Left forelimb (tissue), 1 donor: ENCODE measurements around the gene GPT2.
A peak's percentile ranks its signal among the peaks of the same experiment; 100 is the strongest.

Experiments used
- DNase-seq: peaks from one replicate; pipeline ENCODE4 v3.0.0-alpha.2; 2018; ENCODE audit warnings: low spot score

Gene GPT2

DNA sequence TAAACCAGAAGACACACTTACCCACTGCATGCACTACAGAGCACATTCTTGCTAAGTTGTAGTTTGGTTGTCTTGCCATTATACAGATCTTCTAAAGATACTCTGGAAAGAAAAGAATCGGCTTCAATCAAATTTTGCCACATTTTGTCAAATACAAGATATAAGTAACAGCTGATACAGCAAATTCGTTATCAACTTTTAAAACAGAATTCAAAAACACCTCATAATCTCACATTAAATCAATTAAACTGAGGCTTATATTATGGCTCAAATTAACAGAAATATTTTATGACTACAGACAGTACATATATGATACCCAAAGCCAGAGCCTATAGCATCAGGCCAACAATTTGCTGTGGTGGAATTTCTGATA is 83.9 kb downstream of the GPT2 start:
- no peak for DNase-seq

DNA sequence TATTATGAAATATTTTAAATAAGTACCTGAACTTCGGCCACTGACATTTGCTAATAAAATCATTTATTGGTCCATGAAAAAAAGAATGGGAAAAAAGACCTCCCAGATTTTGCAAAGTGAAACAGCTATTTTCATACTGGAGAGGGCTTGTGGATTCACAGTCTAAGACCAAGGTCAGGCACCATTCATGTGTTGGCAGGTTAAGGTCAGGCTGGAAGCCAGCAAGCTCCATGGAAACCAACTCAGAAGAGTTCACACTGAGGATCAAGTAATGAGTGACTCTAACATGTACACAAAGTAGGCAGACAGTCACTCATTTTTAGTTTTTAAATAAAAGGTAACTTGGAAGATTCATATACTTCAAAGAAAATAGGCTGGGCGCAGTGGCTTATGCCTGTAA is 85.9 kb downstream of the GPT2 start:
- DNase-seq: no peak

DNA sequence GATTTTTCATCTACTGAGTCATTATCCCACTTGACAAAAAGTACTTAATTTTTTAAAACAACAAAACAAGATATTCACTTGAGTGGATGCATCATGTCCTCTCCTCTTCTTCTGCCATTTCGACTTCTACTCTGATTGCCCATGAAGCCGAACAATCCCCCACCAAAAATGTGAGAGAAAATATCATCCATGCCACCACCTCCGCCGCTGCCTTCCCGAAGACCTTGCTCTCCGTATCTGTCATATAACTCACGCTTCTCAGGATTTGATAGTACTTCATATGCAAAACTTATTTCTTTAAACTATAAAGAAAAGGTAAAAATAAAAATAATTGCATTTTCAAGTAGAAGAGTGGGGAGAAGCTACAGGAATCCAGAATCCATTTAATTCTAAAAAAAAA is 87.1 kb downstream of the GPT2 start:
- no peak for DNase-seq

DNA sequence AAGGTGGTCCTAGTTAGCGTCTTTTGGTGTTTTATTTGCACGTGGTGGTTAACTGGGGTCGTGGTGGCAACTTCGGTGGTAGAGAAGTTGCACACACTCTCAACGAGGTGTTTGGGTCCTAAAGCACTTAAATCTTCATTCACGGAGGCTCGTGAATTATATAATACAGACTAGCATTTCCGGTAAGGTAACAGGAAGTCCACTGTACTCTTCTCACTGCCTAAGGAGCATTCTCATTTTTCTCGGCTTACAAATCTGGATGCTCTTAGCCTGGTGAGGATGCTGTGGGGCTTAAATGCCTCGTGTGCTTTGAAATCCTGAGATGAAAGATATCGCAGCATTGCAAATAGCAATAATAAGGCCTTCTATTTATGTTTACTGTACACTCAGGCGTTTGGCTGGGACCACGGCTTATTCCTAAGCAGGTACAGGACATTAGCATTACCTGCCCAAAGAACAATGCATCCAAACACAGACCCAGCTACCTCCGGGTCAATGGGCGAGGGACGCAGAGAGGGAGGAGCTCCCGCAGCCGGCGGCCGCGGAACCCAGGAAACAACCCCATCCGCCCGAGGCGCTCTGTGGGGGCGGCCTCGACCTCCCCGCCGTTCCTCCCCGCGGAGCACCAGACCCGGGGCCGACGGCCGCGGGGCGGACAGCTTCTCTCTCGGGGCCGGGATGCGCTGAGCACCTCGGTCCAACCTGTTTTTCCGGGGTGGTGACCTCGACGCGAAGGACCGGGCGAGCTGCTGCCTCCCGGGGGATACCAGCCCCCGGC is 88.5 kb downstream of the GPT2 start:
- no peak for DNase-seq

DNA sequence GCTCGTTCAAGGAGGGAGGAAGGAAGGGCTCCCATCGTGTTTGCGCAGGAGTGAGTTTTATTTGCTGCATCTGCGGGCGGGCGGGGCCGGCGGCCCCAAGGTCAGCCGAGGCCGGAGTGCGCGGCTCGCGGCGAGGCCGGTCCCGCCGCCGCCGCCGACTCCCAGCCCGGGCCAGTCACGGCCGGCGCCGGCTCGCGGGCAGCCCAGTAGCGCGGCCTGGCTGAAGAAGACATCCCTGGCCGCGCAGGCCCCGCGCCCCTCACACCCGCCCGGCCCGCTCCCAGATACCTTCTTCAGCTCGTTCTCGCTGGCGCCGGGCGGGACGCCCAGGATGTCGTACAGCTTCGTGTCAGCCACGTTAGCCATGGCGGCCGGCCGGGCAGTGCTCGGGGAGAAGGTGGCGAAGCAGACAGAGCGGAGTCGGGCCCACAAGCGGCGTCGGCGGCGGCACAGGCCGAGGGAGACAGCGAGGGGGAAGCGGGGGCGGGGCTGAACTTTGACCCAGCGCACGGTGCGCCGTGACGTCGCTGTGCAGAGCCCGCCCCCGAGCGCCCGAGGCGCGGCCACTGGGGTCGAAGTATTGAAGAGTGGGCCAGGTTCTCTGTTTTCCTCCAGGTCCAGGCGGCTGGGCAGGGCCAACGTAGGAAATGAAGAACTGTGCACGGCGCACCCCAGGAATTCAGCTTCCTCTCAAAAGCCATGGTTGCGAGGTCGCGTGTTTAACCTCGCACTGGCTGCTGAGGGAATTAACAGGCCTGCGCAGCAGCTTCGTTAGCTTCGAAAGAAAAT is 89.2 kb downstream of the GPT2 start, which contains the start of gene DNAJA2:
DNAJA2 (minus strand) TSS at position 468 of the 789 bp plus-strand sequence; CDS start at position 366, 102 bp downstream.
- peak; percentile 95 for DNase-seq

DNA sequence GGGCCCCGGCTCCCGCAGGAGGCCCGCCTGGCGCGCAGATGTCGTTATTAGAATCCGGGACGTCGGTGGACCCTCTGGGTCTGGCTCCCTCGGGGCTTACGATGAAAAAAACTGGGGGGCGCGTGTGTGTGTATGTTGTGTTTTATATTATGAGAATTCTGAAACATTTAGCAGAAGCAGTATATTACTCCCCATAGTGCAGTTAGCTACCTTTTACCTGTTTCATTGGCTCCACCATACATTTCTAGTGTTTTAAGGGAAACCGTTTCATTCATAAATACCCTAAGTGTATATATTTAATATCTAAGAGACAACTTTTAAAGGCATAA is 89.8 kb downstream of the GPT2 start:
- no peak for DNase-seq

DNA sequence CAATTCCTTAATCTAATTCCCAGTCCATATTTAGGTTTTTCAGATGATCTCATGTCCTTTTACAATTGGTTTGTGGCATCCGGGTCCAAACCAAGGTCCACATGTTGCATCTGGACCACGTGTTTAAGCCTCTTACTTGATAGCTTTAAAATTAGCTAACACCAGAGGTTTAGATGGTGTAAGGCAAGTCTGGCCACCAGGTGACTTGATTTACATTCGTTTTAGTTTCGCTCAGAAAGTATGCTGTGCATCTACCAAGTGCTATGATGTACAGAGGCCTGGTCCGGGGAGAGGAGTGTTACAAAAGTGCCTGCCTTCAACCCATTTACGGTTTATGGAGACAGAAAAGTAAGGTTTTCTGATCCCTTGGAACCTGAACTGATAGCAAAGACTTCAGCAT is 90.2 kb downstream of the GPT2 start:
- DNase-seq: no peak

DNA sequence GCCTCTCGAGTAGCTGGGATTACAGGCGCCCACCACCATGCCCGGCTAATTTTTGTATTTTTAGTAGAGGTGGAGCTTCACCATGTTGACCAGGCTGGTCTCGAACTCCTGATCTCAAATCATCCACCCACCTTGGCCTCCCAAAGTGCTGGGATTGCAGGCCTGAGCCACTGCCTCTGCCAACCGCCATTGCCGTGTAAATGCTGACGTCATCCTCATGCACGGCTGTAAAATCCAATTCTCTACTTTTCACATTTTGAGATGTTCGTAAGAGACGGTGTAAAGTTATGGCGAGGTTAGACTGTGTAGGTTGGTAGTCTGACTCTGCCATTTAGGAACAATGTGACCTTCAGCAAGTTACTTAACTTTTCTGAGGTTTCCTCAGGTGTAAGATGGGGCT is 91.0 kb downstream of the GPT2 start:
- no peak for DNase-seq

DNA sequence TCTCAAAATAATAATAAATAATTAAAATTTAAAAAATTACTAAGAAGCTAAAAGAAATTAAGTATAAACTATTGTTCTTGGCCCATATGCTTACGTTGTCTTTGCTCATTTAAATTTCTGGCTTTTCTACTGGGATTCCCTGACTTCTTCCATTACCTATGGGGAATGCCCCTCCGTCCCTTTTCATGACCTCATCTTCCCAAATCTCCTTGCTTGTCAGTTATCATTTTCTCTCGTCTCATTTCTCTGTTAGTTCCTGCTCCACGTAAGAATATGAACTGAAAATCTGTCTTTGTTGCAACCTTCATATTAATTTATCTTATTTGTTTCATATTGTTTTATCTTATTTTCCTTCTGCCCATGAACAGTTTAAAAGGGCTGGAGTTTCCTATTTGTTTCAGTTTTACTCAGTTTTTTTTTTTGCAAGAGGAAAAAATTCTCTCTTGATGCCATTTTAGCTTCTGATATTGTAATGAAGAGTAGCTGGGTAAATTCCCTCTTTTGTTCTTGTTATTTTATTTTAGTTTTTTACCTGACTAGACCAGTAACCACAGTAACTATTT is 91.8 kb downstream of the GPT2 start:
- no peak for DNase-seq

DNA sequence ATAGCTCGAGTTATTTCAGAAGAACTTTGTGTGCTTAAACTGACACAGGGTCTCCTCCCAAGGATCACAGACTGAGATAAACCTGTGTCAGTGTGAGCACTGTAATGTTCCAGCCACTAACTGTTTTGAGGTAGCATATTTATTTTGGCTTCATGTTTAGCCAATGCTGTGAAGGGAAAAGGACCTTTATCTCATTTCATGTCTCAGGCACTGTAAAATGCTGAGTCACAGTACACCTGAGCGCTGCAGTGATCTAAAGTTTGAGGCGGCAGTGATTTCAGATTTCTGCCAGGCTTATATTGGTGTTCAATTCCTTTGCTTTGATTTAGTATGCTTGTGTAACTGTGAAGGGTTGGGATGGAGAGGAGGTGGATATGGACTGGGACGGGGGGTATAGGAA is 92.4 kb downstream of the GPT2 start:
- DNase-seq: no peak
